ENCODE measurements around the gene ABCB8.

ABCB8 gene

GRCh38 chr7:150990416-150991186 lies 37.6 kb upstream of the ABCB8 start, which contains the start of gene NOS3:
NOS3 (plus strand) TSS chr7:150991017; CDS start chr7:150993804, 2,787 bp downstream.
- Histone ChIP-seq H3K36me3 (ENCODE audit: insufficient read depth, low read length) (no peaks in the 10 kb centered on the region), H3K27ac (ENCODE audit: low read depth, low read length) (no peak within 1 kb of the TSS), H3K4me1 (ENCODE audit: insufficient read depth, low read length) (peaks cover 21% of the 10 kb centered on the region), H3K4me3 (ENCODE audit: low read depth in 1 of 2, low read length in 2 of 2) (no peak within 1 kb of the TSS), H3K9me3 (ENCODE audit: low read length) (no peaks in the 10 kb centered on the region), H3K27me3 (ENCODE audit: control insufficient read depth in 1 of 2, insufficient read depth in 2 of 2, low read length in 2 of 2) (no peaks in the 10 kb centered on the region), H3K9ac (ENCODE audit: low read length) (no peak within 1 kb of the TSS)

DNA sequence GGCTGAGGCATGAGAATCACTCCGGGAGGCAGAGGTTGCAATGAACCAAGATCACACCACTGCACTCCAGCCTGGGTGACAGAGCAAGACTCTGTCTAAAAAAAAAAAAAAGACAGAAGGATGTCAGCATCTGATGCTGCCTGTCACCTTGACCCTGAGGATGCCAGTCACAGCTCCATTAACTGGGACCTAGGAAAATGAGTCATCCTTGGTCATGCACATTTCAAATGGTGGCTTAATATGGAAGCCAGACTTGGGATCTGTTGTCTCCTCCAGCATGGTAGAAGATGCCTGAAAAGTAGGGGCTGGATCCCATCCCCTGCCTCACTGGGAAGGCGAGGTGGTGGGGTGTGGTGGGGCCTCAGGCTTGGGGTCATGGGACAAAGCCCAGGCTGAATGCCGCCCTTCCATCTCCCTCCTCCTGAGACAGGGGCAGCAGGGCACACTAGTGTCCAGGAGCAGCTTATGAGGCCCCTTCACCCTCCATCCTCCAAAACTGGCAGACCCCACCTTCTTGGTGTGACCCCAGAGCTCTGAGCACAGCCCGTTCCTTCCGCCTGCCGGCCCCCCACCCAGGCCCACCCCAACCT lies 36.1 kb upstream of the ABCB8 start:
- Histone ChIP-seq H3K4me3 (ENCODE audit: low read depth in 1 of 2, low read length in 2 of 2) (no peak overlapping the region), H3K9ac (ENCODE audit: low read length) (no peak overlapping the region), H3K9me3 (ENCODE audit: low read length) (no peaks in the 10 kb centered on the region), H3K36me3 (ENCODE audit: insufficient read depth, low read length) (no peaks in the 10 kb centered on the region), H3K27me3 (ENCODE audit: control insufficient read depth in 1 of 2, insufficient read depth in 2 of 2, low read length in 2 of 2) (peaks cover 0 to 3% of the 10 kb centered on the region in 2 donors), H3K27ac (ENCODE audit: low read depth, low read length) (no peak overlapping the region), H3K4me1 (ENCODE audit: insufficient read depth, low read length) (peaks cover 17% of the 10 kb centered on the region)

DNA sequence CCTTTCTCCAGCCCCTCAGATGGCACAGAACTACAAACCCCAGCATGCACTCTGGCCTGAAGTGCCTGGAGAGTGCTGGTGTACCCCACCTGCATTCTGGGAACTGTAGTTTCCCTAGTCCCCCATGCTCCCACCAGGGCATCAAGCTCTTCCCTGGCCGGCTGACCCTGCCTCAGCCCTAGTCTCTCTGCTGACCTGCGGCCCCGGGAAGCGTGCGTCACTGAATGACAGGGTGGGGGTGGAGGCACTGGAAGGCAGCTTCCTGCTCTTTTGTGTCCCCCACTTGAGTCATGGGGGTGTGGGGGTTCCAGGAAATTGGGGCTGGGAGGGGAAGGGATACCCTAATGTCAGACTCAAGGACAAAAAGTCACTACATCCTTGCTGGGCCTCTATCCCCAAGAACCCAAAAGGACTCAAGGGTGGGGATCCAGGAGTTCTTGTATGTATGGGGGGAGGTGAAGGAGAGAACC lies 35.4 kb upstream of the ABCB8 start:
- no peak overlapping the region for H3K9ac ChIP-seq (ENCODE audit: low read length)
- no peaks in the 10 kb centered on the region for H3K36me3 ChIP-seq (ENCODE audit: insufficient read depth, low read length)
- peaks cover 17% of the 10 kb centered on the region for H3K4me1 ChIP-seq (ENCODE audit: insufficient read depth, low read length)
- H3K27ac ChIP-seq (ENCODE audit: low read depth, low read length) = no peak overlapping the region
- peaks cover 0 to 4% of the 10 kb centered on the region in 2 donors for H3K27me3 ChIP-seq (ENCODE audit: control insufficient read depth in 1 of 2, insufficient read depth in 2 of 2, low read length in 2 of 2)
- no peaks in the 10 kb centered on the region for H3K9me3 ChIP-seq (ENCODE audit: low read length)
- H3K4me3 ChIP-seq (ENCODE audit: low read depth in 1 of 2, low read length in 2 of 2) = no peak overlapping the region

DNA sequence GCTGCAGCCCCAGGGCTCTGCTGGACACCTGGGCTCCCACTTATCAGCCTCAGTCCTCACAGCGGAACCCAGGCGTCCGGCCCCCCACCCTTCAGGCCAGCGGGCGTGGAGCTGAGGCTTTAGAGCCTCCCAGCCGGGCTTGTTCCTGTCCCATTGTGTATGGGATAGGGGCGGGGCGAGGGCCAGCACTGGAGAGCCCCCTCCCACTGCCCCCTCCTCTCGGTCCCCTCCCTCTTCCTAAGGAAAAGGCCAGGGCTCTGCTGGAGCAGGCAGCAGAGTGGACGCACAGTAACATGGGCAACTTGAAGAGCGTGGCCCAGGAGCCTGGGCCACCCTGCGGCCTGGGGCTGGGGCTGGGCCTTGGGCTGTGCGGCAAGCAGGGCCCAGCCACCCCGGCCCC lies 34.7 kb upstream of the ABCB8 start:
- Histone ChIP-seq H3K9ac (ENCODE audit: low read length) (no peak overlapping the region), H3K27me3 (ENCODE audit: control insufficient read depth in 1 of 2, insufficient read depth in 2 of 2, low read length in 2 of 2) (peaks cover 0 to 4% of the 10 kb centered on the region in 2 donors), H3K36me3 (ENCODE audit: insufficient read depth, low read length) (no peaks in the 10 kb centered on the region), H3K4me1 (ENCODE audit: insufficient read depth, low read length) (peaks cover 11% of the 10 kb centered on the region), H3K4me3 (ENCODE audit: low read depth in 1 of 2, low read length in 2 of 2) (no peak overlapping the region), H3K9me3 (ENCODE audit: low read length) (no peaks in the 10 kb centered on the region), H3K27ac (ENCODE audit: low read depth, low read length) (no peak overlapping the region)

DNA sequence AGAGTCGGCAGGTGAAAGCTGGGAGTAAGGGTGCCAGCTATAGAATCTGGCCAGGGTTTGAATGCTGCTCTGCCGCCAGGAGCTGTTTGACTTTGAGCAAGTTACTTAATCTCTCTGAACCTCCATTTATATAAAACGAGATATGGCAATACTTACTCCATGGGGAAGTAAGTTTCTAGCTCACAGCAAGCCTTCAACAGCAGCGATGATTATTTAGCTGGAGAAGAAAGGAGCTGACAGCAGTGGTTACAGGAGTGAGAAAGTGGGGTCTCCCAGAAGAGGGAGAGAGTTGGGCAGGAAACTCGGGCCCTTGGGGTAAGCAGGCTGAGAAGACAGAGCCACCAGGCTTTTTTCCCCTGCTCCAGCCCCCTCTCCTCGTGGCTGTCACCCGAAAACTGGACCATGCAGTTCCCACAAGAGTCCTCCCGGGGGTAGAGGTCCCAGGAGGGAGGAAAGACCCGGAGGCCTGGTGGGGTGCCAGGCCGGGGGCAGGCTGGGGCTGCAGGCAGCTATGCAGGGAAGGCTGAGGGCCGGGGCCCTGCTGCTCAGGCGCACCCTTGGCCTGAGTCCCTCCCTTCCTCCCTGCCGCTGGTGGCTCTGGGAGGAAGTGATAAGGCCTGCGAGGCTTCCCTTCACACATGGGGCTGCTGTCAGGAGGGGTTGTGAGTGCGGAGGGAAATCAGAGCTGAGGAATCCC lies 34.0 kb upstream of the ABCB8 start:
- no peak overlapping the region for H3K9ac ChIP-seq (ENCODE audit: low read length)
- H3K9me3 ChIP-seq (ENCODE audit: low read length) = no peaks in the 10 kb centered on the region
- no peaks in the 10 kb centered on the region for H3K36me3 ChIP-seq (ENCODE audit: insufficient read depth, low read length)
- H3K4me1 ChIP-seq (ENCODE audit: insufficient read depth, low read length) = peaks cover 3% of the 10 kb centered on the region
- H3K4me3 ChIP-seq (ENCODE audit: low read depth in 1 of 2, low read length in 2 of 2) = no peak overlapping the region
- peaks cover 0 to 4% of the 10 kb centered on the region in 2 donors for H3K27me3 ChIP-seq (ENCODE audit: control insufficient read depth in 1 of 2, insufficient read depth in 2 of 2, low read length in 2 of 2)
- no peak overlapping the region for H3K27ac ChIP-seq (ENCODE audit: low read depth, low read length)

DNA sequence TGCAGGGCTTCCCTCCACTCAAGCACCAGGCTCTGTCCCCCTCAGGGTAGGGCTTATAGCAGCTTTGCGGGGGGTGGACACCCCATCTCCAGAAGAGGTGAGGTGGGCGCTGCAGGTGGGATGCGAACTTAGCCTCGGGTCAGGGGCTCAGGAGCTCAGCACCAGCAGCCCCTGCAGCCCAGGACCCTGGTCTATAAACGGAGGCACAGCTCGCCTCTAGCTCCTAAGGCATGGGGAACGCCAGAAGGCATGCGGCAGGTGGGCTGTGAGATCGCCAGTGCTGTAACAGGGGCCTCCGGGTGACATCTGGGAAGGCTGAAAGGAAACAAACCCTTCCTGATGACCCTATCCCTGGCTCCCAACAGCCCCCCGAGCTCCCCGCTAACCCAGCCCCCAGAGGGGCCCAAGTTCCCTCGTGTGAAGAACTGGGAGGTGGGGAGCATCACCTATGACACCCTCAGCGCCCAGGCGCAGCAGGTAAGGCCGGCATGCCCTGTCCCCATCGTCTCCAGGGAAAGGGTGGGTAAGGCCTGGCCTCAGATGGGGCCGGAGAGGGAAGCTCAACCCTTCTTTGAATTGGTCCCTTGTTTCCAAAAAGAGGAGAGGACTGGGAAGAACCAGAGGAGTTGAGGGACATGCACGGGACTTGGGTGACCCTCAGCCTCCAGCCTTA lies 33.3 kb upstream of the ABCB8 start:
- H3K4me1 ChIP-seq (ENCODE audit: insufficient read depth, low read length) = no peaks in the 10 kb centered on the region
- H3K36me3 ChIP-seq (ENCODE audit: insufficient read depth, low read length) = no peaks in the 10 kb centered on the region
- no peaks in the 10 kb centered on the region for H3K9me3 ChIP-seq (ENCODE audit: low read length)
- H3K27ac ChIP-seq (ENCODE audit: low read depth, low read length) = no peak overlapping the region
- no peak overlapping the region for H3K9ac ChIP-seq (ENCODE audit: low read length)
- H3K27me3 ChIP-seq (ENCODE audit: control insufficient read depth in 1 of 2, insufficient read depth in 2 of 2, low read length in 2 of 2) = peaks cover 0 to 4% of the 10 kb centered on the region in 2 donors
- no peak overlapping the region for H3K4me3 ChIP-seq (ENCODE audit: low read depth in 1 of 2, low read length in 2 of 2)

GRCh38 chr7:150996376-150997074 lies 31.7 kb upstream of the ABCB8 start:
- no peaks in the 10 kb centered on the region for H3K36me3 ChIP-seq (ENCODE audit: insufficient read depth, low read length)
- no peak overlapping the region for H3K27ac ChIP-seq (ENCODE audit: low read depth, low read length)
- H3K9me3 ChIP-seq (ENCODE audit: low read length) = no peaks in the 10 kb centered on the region
- H3K27me3 ChIP-seq (ENCODE audit: control insufficient read depth in 1 of 2, insufficient read depth in 2 of 2, low read length in 2 of 2) = peaks cover 0 to 4% of the 10 kb centered on the region in 2 donors
- no peak overlapping the region for H3K9ac ChIP-seq (ENCODE audit: low read length)
- no peak overlapping the region for H3K4me3 ChIP-seq (ENCODE audit: low read depth in 1 of 2, low read length in 2 of 2)
- no peaks in the 10 kb centered on the region for H3K4me1 ChIP-seq (ENCODE audit: insufficient read depth, low read length)

DNA sequence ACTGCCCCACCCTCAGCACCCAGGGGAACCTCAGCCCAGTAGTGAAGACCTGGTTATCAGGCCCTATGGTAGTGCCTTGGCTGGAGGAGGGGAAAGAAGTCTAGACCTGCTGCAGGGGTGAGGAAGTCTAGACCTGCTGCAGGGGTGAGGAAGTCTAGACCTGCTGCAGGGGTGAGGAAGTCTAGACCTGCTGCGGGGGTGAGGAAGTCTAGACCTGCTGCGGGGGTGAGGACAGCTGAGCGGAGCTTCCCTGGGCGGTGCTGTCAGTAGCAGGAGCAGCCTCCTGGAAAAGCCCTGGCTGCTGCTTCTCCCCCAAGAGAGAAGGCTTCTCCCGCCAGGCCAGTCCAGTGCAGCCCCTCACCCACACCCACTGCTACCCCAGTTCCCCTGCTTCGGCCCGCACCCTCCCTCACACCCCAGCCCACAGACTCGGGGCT lies 31.2 kb upstream of the ABCB8 start:
- Histone ChIP-seq H3K27me3 (ENCODE audit: control insufficient read depth in 1 of 2, insufficient read depth in 2 of 2, low read length in 2 of 2) (peaks cover 0 to 4% of the 10 kb centered on the region in 2 donors), H3K9ac (ENCODE audit: low read length) (no peak overlapping the region), H3K4me3 (ENCODE audit: low read depth in 1 of 2, low read length in 2 of 2) (no peak overlapping the region), H3K4me1 (ENCODE audit: insufficient read depth, low read length) (no peaks in the 10 kb centered on the region), H3K36me3 (ENCODE audit: insufficient read depth, low read length) (no peaks in the 10 kb centered on the region), H3K9me3 (ENCODE audit: low read length) (no peaks in the 10 kb centered on the region), H3K27ac (ENCODE audit: low read depth, low read length) (no peak overlapping the region)

DNA sequence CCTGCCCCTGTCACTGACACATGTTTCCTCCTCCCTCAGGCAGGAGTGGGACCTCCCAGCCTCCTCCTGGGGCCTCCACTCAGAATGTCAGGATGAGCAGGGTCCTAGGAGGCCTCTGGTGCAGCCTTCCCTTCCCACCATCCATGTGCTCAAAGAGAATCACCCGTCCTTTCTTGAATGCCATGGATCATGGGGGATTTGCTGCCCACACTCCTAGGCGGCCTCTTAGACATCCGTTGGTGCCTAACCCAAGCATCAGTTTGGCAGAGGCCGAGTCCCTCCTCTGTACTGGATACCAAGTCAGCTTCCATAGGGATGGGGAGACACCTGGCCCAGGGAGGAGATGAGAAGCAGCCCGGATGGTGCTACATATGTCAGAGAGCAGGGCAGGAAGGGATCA lies 30.4 kb upstream of the ABCB8 start:
- Histone ChIP-seq H3K4me3 (ENCODE audit: low read depth in 1 of 2, low read length in 2 of 2) (no peak overlapping the region), H3K9me3 (ENCODE audit: low read length) (no peaks in the 10 kb centered on the region), H3K27ac (ENCODE audit: low read depth, low read length) (no peak overlapping the region), H3K36me3 (ENCODE audit: insufficient read depth, low read length) (no peaks in the 10 kb centered on the region), H3K27me3 (ENCODE audit: control insufficient read depth in 1 of 2, insufficient read depth in 2 of 2, low read length in 2 of 2) (peaks cover 0 to 4% of the 10 kb centered on the region in 2 donors), H3K4me1 (ENCODE audit: insufficient read depth, low read length) (no peaks in the 10 kb centered on the region), H3K9ac (ENCODE audit: low read length) (no peak overlapping the region)

DNA sequence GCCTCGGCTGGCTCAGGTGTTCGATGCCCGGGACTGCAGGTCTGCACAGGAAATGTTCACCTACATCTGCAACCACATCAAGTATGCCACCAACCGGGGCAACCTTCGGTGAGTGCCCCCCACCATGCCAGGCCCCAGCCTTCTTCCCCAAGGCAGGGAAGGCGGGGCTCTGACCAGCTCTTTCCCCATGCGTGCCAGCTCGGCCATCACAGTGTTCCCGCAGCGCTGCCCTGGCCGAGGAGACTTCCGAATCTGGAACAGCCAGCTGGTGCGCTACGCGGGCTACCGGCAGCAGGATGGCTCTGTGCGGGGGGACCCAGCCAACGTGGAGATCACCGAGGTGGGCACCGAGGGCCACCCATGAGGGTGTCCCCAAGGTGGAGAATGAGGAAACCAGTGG lies 29.9 kb upstream of the ABCB8 start:
- Histone ChIP-seq H3K4me3 (ENCODE audit: low read depth in 1 of 2, low read length in 2 of 2) (no peak overlapping the region), H3K9me3 (ENCODE audit: low read length) (no peaks in the 10 kb centered on the region), H3K27ac (ENCODE audit: low read depth, low read length) (no peak overlapping the region), H3K36me3 (ENCODE audit: insufficient read depth, low read length) (no peaks in the 10 kb centered on the region), H3K4me1 (ENCODE audit: insufficient read depth, low read length) (no peaks in the 10 kb centered on the region), H3K9ac (ENCODE audit: low read length) (no peak overlapping the region), H3K27me3 (ENCODE audit: control insufficient read depth in 1 of 2, insufficient read depth in 2 of 2, low read length in 2 of 2) (peaks cover 0 to 4% of the 10 kb centered on the region in 2 donors)
